HG03565 (cell line): Measurements from ENCODE around the gene FLII.
"Not testable (repeated sequence)": the region's sequence is repeated elsewhere in the genome, so short reads cannot be mapped to it uniquely, and the experiment has no call there.

Experiments used
- ATAC-seq: cut with Tn5 transposase; IDR thresholded peaks from one replicate; pipeline ENCODE4 v1.9.1; 2021; ENCODE audit warnings: mild to moderate bottlenecking, moderate library complexity; ENCODE audit not compliant: unreplicated experiment

The FLII gene

GRCh38 chr17:18224387-18225120, 34.0 kb downstream of the FLII start:
- no peak for ATAC-seq

- no peak for ATAC-seq
Observed at GRCh38 chr17:18224053-18224386, 34.5 kb downstream of the FLII start.

GRCh38 chr17:18218756-18219415, 39.7 kb downstream of the FLII start:
- no peak for ATAC-seq

GRCh38 chr17:18217412-18218015, 41.0 kb downstream of the FLII start:
- ATAC-seq, result no peak

GRCh38 chr17:18216906-18217305, 41.6 kb downstream of the FLII start:
- not testable (repeated sequence) for ATAC-seq

GRCh38 chr17:18213666-18214270, 44.8 kb downstream of the FLII start:
- no peak for ATAC-seq

- ATAC-seq, result no peak
Observed at GRCh38 chr17:18208092-18208491, 50.4 kb downstream of the FLII start.

GRCh38 chr17:18206962-18207361, 51.6 kb downstream of the FLII start:
- no peak for ATAC-seq

- no peak for ATAC-seq
Observed at GRCh38 chr17:18205861-18206260, 52.7 kb downstream of the FLII start.

GRCh38 chr17:18203308-18203707, 55.2 kb downstream of the FLII start:
- no peak for ATAC-seq

GRCh38 chr17:18201108-18201507, 57.4 kb downstream of the FLII start:
- ATAC-seq, result no peak

GRCh38 chr17:18198530-18198929, 60.0 kb downstream of the FLII start:
- ATAC-seq, result no peak

- no peak for ATAC-seq
Observed at GRCh38 chr17:18197535-18198194, 60.9 kb downstream of the FLII start.

- ATAC-seq, result no peak
Observed at GRCh38 chr17:18195246-18195645, 63.3 kb downstream of the FLII start.
